ENCODE data around the gene MANEA. TPM values are rescaled to one million over a fixed set of nuclear protein-coding genes. Genes with fewer than 3 reads are reported as not detected.
"Not testable (repeated sequence)": the region's sequence is repeated elsewhere in the genome, so short reads cannot be mapped to it uniquely, and the experiment has no call there.

MANEA gene
- total RNA-seq (2014; rRNA removed; shearing (Covaris generic)), result 5.8 and 8.9 TPM in 2 replicates

- in situ Hi-C loops (cut with HindIII; ENCODE audit: low sequenced_read_pairs), result no loop called here
- peak; percentile 83 for DNase-seq (ENCODE audit: low spot score)
These were observed at the start of gene MANEA for GRCh38 chr6:95577304-95578105. Gene MANEA, plus strand, starts transcription at chr6:95577535. Its CDS starts 8,905 bp downstream, at chr6:95586440.

DNA sequence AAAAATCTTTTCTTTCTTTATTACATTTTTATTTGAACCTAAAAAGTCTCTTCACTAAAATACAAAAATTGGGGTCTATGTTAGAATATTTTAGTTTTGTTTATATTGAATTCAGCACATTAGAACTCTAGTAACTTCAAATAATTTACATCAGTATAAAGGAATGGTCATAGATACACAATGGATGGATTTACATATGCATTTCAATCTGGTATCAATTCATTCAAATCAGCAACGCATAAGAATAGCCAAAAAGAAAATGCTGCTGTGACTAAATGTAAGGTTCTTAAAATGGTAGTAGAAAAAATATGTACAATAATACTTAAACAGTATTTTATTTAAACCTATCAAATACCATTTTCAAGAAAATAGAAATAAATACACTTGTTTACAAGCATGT, 47.6 kb upstream of the MANEA start:
- in situ Hi-C loops (cut with HindIII; ENCODE audit: low sequenced_read_pairs), result no loop called here
- no peak for DNase-seq (ENCODE audit: low spot score)

DNA sequence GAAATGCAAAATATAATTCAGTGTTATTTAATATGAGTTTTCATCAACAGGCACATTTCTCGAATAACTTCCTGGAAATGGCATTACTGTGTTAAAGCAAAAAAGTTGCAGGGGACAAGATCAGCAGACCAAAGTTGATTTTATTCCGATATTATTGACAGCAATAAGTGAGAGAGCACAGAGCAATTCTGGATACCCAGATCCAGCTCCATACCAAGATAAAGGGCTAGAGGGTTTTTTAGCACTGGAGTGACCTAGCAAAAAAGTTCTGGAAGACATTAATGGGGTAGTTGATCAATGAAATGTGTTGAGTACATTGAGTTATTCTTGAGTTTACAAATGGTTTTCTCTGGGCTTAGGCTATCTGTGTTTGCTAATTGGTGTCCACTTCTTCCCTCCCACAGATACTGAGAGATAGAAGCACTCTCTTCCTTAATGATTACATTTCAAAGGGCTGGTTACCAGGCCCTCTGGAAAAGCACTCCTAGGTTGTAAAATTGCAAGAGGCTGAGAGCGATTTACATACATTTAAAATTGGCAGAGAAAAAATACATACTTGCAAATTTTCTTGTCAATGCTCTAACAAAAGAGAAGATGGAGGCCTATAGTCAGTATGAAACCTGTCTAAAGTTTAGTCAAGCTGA, 47.0 kb upstream of the MANEA start:
- DNase-seq (ENCODE audit: low spot score), result no peak
- in situ Hi-C loops (cut with HindIII; ENCODE audit: low sequenced_read_pairs), result no loop called here

GRCh38 chr6:95543798-95544197, 33.5 kb upstream of the MANEA start:
- in situ Hi-C loops (cut with HindIII; ENCODE audit: low sequenced_read_pairs), result no loop called here

GRCh38 chr6:95544517-95545225, 32.7 kb upstream of the MANEA start:
- in situ Hi-C loops (cut with HindIII; ENCODE audit: low sequenced_read_pairs), result no loop called here

More at GRCh38 chr6:95543798-95544197, 33.5 kb upstream of the MANEA start:
- peak; percentile 51 for DNase-seq (ENCODE audit: low spot score)

GRCh38 chr6:95545226-95545625, 32.1 kb upstream of the MANEA start:
- in situ Hi-C loops (cut with HindIII; ENCODE audit: low sequenced_read_pairs), result no loop called here
- DNase-seq (ENCODE audit: low spot score), result peak; percentile 55

More at GRCh38 chr6:95544517-95545225, 32.7 kb upstream of the MANEA start:
- no peak for DNase-seq (ENCODE audit: low spot score)

- in situ Hi-C loops (cut with HindIII; ENCODE audit: low sequenced_read_pairs), result no loop called here
- DNase-seq (ENCODE audit: low spot score), result peak; percentile 60
These were observed 31.6 kb upstream of the MANEA start for GRCh38 chr6:95545686-95546085.

DNA sequence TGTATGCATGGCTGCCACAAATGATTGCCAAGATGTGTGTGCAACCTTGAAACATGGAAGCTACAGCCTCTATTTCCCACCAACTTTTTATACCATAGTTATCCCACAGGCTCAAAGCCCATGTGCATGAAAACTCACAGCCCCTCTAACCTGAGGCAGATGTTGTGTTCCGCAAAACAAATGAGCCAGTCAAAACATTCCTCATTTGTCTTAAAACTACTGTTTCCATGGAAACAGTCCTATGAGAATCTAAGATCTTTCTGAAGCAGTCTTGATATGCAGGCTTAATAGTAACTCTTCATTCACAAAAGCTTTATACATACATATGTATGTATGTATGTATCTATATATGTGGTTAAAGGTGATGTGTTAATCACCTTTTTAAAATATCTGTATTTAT, 31.2 kb upstream of the MANEA start:
- DNase-seq (ENCODE audit: low spot score), result no peak
- in situ Hi-C loops (cut with HindIII; ENCODE audit: low sequenced_read_pairs), result no loop called here

DNA sequence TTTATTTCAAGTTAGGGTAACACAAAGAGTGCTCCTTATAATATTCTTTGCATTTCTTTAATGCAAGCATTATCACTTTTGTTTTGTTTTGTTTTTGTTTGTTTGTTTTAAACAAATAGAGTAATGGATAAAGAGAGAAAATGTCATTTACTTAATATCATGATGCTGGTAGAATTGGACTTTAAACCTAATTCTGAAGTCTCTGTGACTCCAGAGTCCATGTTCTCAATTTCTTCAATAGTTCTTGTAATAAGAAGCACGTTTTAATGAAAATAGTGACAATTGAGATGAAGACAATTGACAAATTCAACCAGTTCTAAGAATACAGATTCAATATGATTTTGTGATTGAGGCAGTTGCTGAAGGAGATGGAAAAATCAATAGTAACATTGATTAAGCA, 30.3 kb upstream of the MANEA start:
- in situ Hi-C loops (cut with HindIII; ENCODE audit: low sequenced_read_pairs), result no loop called here
- DNase-seq (ENCODE audit: low spot score), result no peak

GRCh38 chr6:95548188-95548786, 29.0 kb upstream of the MANEA start:
- no peak for DNase-seq (ENCODE audit: low spot score)
- in situ Hi-C loops (cut with HindIII; ENCODE audit: low sequenced_read_pairs), result no loop called here

- in situ Hi-C loops (cut with HindIII; ENCODE audit: low sequenced_read_pairs), result no loop called here
- DNase-seq (ENCODE audit: low spot score), result no peak
These were observed 25.5 kb upstream of the MANEA start for GRCh38 chr6:95551678-95552324.

- in situ Hi-C loops (cut with HindIII; ENCODE audit: low sequenced_read_pairs), result no loop called here
These were observed 23.5 kb upstream of the MANEA start for GRCh38 chr6:95553880-95554279.

DNA sequence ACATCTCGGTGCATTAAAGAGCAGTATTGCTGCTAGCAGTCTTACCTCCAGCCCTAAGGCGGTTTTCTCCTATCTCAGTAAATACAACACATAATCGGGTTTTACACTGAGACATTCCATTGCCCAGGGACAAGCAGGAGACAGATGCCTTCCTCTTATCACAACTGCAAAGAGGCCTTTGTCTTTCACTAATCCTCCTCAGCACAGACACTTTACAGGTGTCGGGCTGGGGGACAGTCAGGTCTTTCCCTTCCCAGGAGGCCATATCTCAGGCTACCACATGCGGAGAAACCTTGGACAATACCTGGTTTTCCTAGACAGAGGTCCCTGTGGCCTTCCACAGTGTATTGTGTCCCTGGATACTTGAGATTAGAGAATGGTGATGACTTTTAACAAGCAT, 16.4 kb upstream of the MANEA start:
- in situ Hi-C loops (cut with HindIII; ENCODE audit: low sequenced_read_pairs); DNase-seq (ENCODE audit: low spot score): not testable (repeated sequence)

More at GRCh38 chr6:95553880-95554279, 23.5 kb upstream of the MANEA start:
- no peak for DNase-seq (ENCODE audit: low spot score)

DNA sequence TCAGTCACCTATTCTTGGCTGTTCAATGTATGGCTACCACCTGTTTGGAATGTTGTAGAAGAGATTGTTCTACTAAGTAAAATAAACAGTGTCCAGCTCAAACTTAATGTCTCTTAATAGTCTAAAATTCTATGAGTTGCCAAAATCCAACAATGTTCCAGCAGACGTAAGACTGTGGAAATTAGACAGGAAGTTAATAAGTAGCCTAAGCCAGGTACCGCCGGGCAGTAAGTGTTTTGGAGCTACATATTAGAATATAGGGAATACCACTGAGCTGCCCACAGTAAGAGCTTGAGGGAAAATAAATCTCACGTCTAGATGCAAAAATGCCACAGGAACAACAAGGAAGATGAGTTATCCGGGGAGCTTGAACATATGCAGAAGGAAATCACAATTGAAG, 7.8 kb upstream of the MANEA start:
- no peak for DNase-seq (ENCODE audit: low spot score)
- in situ Hi-C loops (cut with HindIII; ENCODE audit: low sequenced_read_pairs), result no loop called here

- in situ Hi-C loops (cut with HindIII; ENCODE audit: low sequenced_read_pairs), result no loop called here
- no peak for DNase-seq (ENCODE audit: low spot score)
These were observed 5.2 kb upstream of the MANEA start for GRCh38 chr6:95572098-95572497.

GRCh38 chr6:95574811-95575210, 2.5 kb upstream of the MANEA start:
- in situ Hi-C loops (cut with HindIII; ENCODE audit: low sequenced_read_pairs), result no loop called here
- no peak for DNase-seq (ENCODE audit: low spot score)

DNA sequence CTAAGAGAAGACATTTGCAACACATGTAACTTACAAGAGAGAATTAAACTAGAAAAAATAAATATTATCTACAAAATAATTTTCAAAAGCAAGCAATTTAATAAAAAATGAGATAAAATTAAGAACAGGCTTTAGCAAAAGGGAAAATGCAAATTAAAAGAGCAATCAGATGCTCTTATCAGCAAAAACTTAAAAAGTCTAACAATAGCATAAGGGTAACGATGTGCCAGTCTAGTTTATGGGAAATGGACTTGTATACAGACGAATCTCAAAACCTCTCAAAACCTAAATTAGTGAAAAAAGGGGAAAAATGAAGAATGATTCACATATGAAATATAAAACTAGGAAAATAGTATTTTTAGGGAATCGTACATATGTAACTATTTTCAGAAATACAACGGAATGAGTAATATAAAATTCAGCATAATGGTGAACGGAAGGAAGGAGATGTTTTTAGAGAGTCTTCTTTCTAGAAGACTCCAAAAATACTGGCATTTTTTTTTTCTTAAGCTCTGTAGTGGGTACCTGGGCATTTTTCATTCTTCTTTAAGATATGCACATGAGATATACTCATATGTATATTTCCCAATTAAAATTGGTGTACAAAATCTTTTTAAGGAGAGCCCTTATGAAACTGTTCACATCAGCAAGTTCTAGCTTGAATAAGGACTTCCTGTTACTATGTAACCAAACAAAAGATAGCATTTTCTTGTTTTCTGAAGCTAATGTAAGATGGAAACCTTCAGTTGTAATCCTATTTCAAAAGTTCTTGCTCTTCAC, 927 bp upstream of the MANEA start:
- in situ Hi-C loops (cut with HindIII; ENCODE audit: low sequenced_read_pairs), result no loop called here
- peak; percentile 54 for DNase-seq (ENCODE audit: low spot score)

DNA sequence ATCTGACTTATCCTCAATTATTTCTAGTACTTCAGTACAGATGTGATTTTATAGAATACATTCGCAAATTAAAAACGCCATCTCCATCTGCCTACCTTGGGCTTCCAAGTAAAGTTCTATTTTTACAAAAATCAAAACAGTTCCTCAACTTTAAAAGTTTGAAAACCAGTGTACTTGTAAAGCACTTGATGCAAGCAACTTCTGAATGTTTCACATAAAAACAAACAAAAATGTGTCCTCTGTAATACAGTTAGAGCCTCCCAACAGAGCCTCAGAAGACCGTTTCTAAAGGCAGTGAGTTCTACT, 384 bp upstream of the MANEA start:
- DNase-seq (ENCODE audit: low spot score), result no peak
- in situ Hi-C loops (cut with HindIII; ENCODE audit: low sequenced_read_pairs), result no loop called here

- in situ Hi-C loops (cut with HindIII; ENCODE audit: low sequenced_read_pairs), result no loop called here
- peak; percentile 67 for DNase-seq (ENCODE audit: low spot score)
These were observed 723 bp downstream of the MANEA start for GRCh38 chr6:95578106-95578410.
